ENCODE measurements around the gene KRT31. TPM values are rescaled to one million over a fixed set of nuclear protein-coding genes. Genes with fewer than 3 reads are reported as not detected.

KRT31 gene
- polyA plus RNA-seq, 1 of the 3 experiments (the other 2 are of a cell fraction), result 0.03 TPM

DNA sequence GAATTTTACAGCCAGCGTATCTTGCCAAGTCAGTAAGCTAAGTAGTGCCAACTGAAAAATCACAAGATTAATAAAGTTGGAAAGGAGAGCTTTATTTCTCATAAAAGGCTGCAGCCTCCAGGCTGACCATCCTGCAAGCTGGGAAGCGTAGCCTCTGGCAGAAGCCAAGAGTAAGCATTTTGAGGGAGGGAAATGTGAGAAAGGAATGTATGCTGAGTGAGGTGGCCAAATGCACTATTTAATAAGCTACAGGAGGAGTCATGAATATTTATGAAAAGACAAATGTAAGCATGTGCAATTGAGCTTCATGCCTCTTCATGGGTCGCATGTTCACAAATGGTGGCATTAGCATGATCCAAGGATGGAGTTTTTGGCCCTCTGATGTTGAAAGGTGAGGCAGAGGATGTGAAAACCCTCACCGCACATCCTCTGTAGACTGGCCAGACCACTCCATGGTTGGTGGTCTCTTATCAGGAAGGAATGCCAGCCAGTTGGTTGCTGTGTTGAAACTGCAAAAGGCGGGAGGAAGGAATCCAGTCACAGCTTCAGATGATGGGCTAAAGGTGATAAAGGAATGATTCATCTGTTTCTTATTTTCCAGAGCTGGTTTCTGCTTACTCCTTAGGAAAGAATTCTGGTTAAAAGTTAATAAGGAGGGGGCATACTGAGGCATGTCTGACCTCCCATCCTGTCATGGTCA is 37.0 kb downstream of the KRT31 start (continued):
- TF ChIP-seq FOSL2 (IDR thresholded peaks at IDR 0.05; ENCODE audit: borderline replicate concordance, low read depth) (peak; percentile 73; the same call in 1 of the 2 replicates), FOXJ3 (CRISPR knock-in tag; IDR thresholded peaks at IDR 0.05) (no peak), MXI1 (IDR thresholded peaks at IDR 0.05; ENCODE audit: low read depth, low read length) (no peak), JUND (IDR thresholded peaks at IDR 0.05) (peak; percentile 77), TAF1 (IDR thresholded peaks at IDR 0.05; ENCODE audit: borderline replicate concordance, low read depth, low read length) (no peak), TCF12 (IDR thresholded peaks at IDR 0.05) (peak; percentile 82), SMC3 (IDR thresholded peaks at IDR 0.05; ENCODE audit: low read depth, low read length) (no peak), EP300 (IDR thresholded peaks at IDR 0.05; ENCODE audit: borderline replicate concordance in 1 of 2, low read depth in 1 of 2, low read length in 1 of 2) (peak in 1 of 2 experiments; percentile 66; a peak in 1 of 4 replicates), SIN3A (IDR thresholded peaks at IDR 0.05; ENCODE audit: borderline replicate concordance, low read depth, low read length) (no peak), RAD21 (IDR thresholded peaks at IDR 0.05; ENCODE audit: low read length) (no peak), IRF3 (IDR thresholded peaks at IDR 0.05; ENCODE audit: low read depth, low read length) (no peak)

DNA sequence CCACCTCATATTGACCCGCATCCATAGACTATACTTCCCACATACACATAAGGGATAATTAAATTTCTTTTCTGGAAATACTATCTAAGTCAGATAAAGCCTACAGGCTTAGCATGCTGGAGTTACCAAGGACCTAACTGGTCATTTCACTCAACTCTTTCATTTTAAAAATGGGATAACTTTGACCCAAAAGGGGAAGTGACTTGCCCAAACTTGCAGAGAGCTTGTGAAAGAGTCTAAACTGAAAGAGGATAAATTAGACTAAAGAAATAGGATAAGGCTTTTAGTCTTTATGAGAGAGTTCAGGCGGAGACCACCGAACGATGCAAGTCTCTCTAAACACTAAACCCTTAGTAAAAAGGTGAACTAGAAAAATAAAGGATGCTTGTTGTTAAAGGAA is 42.9 kb downstream of the KRT31 start:
- 21% methylated on average over 4 of the region's 4 CpGs for WGBS (ENCODE audit: low lambda C conversion rate)
- Histone ChIP-seq H3F3A (replicated peaks; ENCODE audit: insufficient read depth) (no peaks in the 10 kb centered on the region), H3K27me3 (ENCODE audit: insufficient read depth) (no peaks in the 10 kb centered on the region; the same call in 1 of the 2 replicates), H3K4me1 (ENCODE audit: control insufficient read depth in 1 of 2, insufficient read depth in 2 of 2, low read depth in 1 of 2, low read length in 1 of 2) (no peaks in the 10 kb centered on the region), H3K27ac (ENCODE audit: low read depth in 2 of 2, low read length in 1 of 2) (no peak overlapping the region), H3K36me3 (replicated peaks in 1 of 2; ENCODE audit: control insufficient read depth in 1 of 2, insufficient read depth in 2 of 2, low read length in 1 of 2) (no peaks in the 10 kb centered on the region), H3K9me3 (peaks cover 8% of the 10 kb centered on the region; the same call in 1 of the 2 replicates), H3K4me3 (ENCODE audit: low read depth in 2 of 2, low read length in 1 of 2) (no peak overlapping the region), H3K4me2 (no peak overlapping the region), H2AFZ (ENCODE audit: low read depth) (no peak overlapping the region), H4K20me1 (ENCODE audit: insufficient read depth) (no peaks in the 10 kb centered on the region), H3K79me2 (ENCODE audit: insufficient read depth) (no peaks in the 10 kb centered on the region), H3K9me2 (no peaks in the 10 kb centered on the region), H3K9ac (no peak overlapping the region)
- TF ChIP-seq POLR2AphosphoS5 (IDR thresholded peaks at IDR 0.05; ENCODE audit: low read depth, low read length) (no peak), USF1 (IDR thresholded peaks at IDR 0.05; ENCODE audit: borderline replicate concordance, low read depth) (no peak), JUND (IDR thresholded peaks at IDR 0.05) (no peak), IRF3 (IDR thresholded peaks at IDR 0.05; ENCODE audit: low read depth, low read length) (no peak), YY1 (IDR thresholded peaks at IDR 0.05; ENCODE audit: low read depth) (no peak), RCOR1 (IDR thresholded peaks at IDR 0.05; ENCODE audit: low read length) (no peak), TAF1 (IDR thresholded peaks at IDR 0.05; ENCODE audit: borderline replicate concordance, low read depth, low read length) (no peak), MXI1 (IDR thresholded peaks at IDR 0.05; ENCODE audit: low read depth, low read length) (no peak), EZH2phosphoT487 (IDR thresholded peaks at IDR 0.05; ENCODE audit: borderline replicate concordance, low read depth) (no peak), FOXJ3 (CRISPR knock-in tag; IDR thresholded peaks at IDR 0.05) (no peak), ELF1 (IDR thresholded peaks at IDR 0.05) (no peak), GABPA (IDR thresholded peaks at IDR 0.05; ENCODE audit: low read depth) (no peak), CHD2 (IDR thresholded peaks at IDR 0.05; ENCODE audit: low read length, partially characterized antibody) (no peak), CTCF (IDR thresholded peaks at IDR 0.05) (no peak)
- TF ChIP-seq, protein P1, sequence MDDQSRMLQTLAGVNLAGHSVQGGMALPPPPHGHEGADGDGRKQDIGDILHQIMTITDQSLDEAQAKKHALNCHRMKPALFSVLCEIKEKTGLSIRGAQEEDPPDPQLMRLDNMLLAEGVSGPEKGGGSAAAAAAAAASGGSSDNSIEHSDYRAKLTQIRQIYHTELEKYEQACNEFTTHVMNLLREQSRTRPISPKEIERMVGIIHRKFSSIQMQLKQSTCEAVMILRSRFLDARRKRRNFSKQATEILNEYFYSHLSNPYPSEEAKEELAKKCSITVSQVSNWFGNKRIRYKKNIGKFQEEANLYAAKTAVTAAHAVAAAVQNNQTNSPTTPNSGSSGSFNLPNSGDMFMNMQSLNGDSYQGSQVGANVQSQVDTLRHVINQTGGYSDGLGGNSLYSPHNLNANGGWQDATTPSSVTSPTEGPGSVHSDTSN (IDR thresholded peaks at IDR 0.05), result no peak
- ChIA-PET CTCF (interaction anchor here (0.7 to 1.5 kb wide), 3 partner anchors 25 to 195 kb away, joined by 3 to 6 read pairs (median 3); no protein-coding TSS in a partner anchor), POLR2A (no interaction called here)
- DNase-seq, result no peak
